GM12891 (cell line): ENCODE data around the gene LRATD1.

ENCODE experiments used
- POLR2A ChIP-seq: IDR thresholded peaks from 2 replicates; pipeline ENCODE4 v1.6.1; 2011; ENCODE audit warnings: low read depth, low read length, control low read depth
- POLR2AphosphoS5 ChIP-seq: IDR thresholded peaks from 2 replicates; pipeline ENCODE4 v1.6.1; 2011; ENCODE audit warnings: low read depth, low read length, control low read depth
- TAF1 ChIP-seq: IDR thresholded peaks from 2 replicates; pipeline ENCODE4 v1.6.1; 2011; ENCODE audit warnings: low read depth, low read length, control low read depth

GRCh38 chr2:14626873-14627272, 5.6 kb upstream of the LRATD1 start:
- no peak for TF ChIP-seq TAF1
- no peak for TF ChIP-seq POLR2A
- TF ChIP-seq POLR2AphosphoS5: no peak
